Ascending aorta (tissue), 2 donors: ENCODE data around the gene TMEM171. TPM values are rescaled to one million over a fixed set of nuclear protein-coding genes. Genes with fewer than 3 reads are reported as not detected.

Source experiments
- DNase-seq, 2 donors: peaks; one replicate each; pipeline ENCODE4 v3.0.0-alpha.2; 2019; ENCODE audit warnings: low spot score in 2 of 2
- H3K27ac ChIP-seq, 2 donors: fragments of 200-600 bp; sonication (generic); one replicate each; pipeline ENCODE4 v1.5.1; 2016 to 2017; ENCODE audit warnings: mild to moderate bottlenecking in 1 of 2
- H3K27me3 ChIP-seq: fragments of 200-600 bp; sonication (generic); one replicate; pipeline ENCODE4 v1.5.1; 2017
- H3K36me3 ChIP-seq, 2 donors: fragments of 200-600 bp; sonication (generic); one replicate each; pipeline ENCODE4 v1.5.1; 2016
- H3K4me1 ChIP-seq, 2 donors: fragments of 200-600 bp; sonication (generic); one replicate each; pipeline ENCODE4 v1.5.1; 2016 to 2017; ENCODE audit warnings: mild to moderate bottlenecking in 1 of 2
- H3K4me3 ChIP-seq, 2 donors: fragments of 200-600 bp; sonication (generic); one replicate each; pipeline ENCODE4 v1.5.1; 2016 to 2017; ENCODE audit warnings: mild to moderate bottlenecking in 1 of 2
- H3K9me3 ChIP-seq, 2 donors: fragments of 200-600 bp; sonication (generic); one replicate each; pipeline ENCODE4 v1.5.1; 2016
- intact Hi-C: fragments of 100-400 bp; cut with DNase I; formaldehyde crosslinking; loops from one replicate; pipeline ENCODE4 v1.15.1; 2023
- total RNA-seq: library from RNA; depleted of rRNA; stranded (reverse); fragments of >200 nt; gene quantifications from one replicate; pipeline ENCODE4 v1.1.0, GENCODE V29; 2016
- TF ChIP-seq, protein P1 (sequence below), 3 experiments: fragments of 200-600 bp in 2 of 3; fragments of 450-650 bp in 1 of 3; sonication (generic) in 2 of 3; IDR thresholded peaks; one replicate each; pipeline ENCODE4 v1.5.1; 2016 to 2019; ENCODE audit warnings: antibody characterized with exemption in 3 of 3, mild to moderate bottlenecking in 1 of 3, moderate library complexity in 1 of 3

TMEM171 gene
- total RNA-seq, 1 donor from 2014 or later: not detected

DNA sequence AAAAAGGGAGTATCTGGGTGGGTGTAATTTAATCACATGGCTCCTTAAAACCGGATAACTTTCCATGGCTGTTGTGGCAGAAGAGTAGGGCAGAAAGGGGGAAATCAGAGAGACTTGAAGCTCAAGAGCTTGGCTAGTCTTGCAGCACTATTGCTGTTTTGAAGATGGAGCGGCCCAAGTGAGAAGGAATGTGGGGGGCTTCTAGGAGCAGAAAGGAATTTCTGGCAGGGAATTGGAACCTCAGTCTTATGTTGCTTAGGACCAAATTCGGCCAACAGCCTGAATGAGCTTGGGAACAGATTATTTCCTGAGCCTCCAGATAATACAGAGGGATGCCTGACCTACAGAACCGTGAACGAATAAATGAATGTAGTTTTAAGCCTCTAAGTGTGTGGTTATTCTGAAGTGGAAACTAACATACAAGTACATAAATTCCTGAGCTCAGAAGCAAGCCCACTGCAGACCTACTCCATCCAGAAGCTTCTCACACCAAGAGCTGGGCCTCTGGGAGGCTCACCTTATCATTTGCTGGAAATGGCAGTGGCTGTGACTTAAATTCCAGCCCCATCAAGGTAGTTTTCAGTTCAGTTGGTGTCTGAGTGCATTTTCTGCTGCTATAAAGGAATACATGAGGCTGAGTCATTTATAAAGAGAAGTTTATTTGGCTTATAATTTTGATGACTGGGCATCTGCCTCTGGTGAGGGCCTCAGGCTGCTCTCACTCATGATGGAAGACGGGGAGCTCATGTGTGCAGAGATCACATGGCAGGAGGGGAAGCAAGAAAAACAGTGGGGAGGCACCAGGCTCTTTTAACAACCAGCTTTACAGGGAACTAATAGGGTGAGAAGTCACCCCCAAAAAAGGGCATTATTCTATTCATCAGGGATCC lies 37.3 kb downstream of the TMEM171 start:
- no peak for DNase-seq
- Histone ChIP-seq H3K9me3 (no peaks in the 10 kb centered on the region), H3K36me3 (no peaks in the 10 kb centered on the region), H3K4me1 (no peaks in the 10 kb centered on the region), H3K27ac (no peak overlapping the region), H3K27me3 (no peaks in the 10 kb centered on the region), H3K4me3 (no peak overlapping the region)
- intact Hi-C loops: no loop called here
- TF ChIP-seq, protein P1, sequence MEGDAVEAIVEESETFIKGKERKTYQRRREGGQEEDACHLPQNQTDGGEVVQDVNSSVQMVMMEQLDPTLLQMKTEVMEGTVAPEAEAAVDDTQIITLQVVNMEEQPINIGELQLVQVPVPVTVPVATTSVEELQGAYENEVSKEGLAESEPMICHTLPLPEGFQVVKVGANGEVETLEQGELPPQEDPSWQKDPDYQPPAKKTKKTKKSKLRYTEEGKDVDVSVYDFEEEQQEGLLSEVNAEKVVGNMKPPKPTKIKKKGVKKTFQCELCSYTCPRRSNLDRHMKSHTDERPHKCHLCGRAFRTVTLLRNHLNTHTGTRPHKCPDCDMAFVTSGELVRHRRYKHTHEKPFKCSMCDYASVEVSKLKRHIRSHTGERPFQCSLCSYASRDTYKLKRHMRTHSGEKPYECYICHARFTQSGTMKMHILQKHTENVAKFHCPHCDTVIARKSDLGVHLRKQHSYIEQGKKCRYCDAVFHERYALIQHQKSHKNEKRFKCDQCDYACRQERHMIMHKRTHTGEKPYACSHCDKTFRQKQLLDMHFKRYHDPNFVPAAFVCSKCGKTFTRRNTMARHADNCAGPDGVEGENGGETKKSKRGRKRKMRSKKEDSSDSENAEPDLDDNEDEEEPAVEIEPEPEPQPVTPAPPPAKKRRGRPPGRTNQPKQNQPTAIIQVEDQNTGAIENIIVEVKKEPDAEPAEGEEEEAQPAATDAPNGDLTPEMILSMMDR (IDR thresholded peaks at IDR 0.05): no peak

DNA sequence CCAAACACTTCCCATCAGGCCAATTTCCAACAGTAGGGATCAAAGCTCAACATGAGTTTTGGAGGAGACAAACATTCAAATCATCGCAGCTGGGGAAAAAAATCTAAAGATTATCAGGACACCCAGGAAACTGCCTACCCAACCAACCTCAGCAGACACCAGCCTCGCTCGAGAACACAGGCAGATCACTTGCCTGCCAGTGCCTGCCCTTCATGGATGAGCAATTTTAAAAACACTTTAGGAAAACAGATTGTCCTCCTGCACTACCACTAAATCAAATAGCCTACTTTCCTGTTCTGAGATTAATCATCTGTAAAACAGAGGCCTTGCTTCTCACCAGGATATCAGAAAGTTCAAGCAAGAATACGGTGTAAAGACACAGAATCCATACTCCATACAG lies 37.9 kb downstream of the TMEM171 start:
- no peak for DNase-seq
- no peaks in the 10 kb centered on the region for H3K36me3 ChIP-seq
- no peaks in the 10 kb centered on the region for H3K9me3 ChIP-seq
- no peaks in the 10 kb centered on the region for H3K4me1 ChIP-seq
- H3K27ac ChIP-seq: no peak overlapping the region
- intact Hi-C loops: no loop called here
- H3K4me3 ChIP-seq: no peak overlapping the region
- no peaks in the 10 kb centered on the region for H3K27me3 ChIP-seq
- TF ChIP-seq, protein P1 (IDR thresholded peaks at IDR 0.05): no peak

DNA sequence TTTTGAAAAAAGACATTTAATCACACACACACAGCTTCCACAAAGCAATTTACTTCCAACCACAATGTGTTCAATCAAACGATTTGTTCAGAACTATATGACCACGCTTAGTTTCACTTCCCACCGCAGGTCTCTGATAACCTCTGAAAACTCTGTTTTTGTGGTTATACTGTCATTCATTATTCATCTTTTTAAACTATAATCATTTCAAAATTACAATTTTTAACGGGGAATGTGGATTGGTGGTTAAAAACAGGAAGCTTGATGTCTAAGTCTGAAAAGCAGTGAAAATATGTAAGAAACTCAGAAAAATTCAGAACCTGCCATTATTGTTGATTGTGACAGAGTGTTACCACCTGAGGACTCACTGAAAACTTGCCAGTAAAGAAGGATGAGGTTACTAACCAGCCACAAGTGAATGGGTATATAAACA lies 39.9 kb downstream of the TMEM171 start:
- Histone ChIP-seq H3K4me3 (no peak overlapping the region), H3K27ac (no peak overlapping the region), H3K9me3 (no peaks in the 10 kb centered on the region), H3K4me1 (no peaks in the 10 kb centered on the region), H3K36me3 (no peaks in the 10 kb centered on the region), H3K27me3 (no peaks in the 10 kb centered on the region)
- TF ChIP-seq, protein P1 (IDR thresholded peaks at IDR 0.05): no peak
- intact Hi-C loops: no loop called here
- DNase-seq: no peak

DNA sequence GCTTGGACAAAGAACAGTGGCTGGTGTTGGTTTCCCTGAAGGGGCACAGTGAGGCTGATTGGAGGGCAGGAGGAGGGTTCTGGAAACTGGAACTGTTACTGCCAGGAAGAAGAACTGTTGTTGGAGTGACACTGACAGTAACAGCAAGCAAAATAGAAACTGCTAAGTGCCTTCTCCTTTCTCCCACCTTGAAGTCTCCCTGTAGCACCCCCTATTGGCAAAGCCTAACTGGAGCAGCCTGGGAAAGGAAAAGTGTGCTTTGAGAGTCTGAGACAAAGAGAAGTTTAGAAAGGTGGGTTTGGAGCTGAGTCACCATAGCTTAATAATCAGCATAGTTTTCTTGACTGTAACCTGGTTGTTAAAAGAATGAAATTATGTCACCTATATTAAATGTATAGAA lies 50.1 kb downstream of the TMEM171 start:
- TF ChIP-seq, protein P1 (IDR thresholded peaks at IDR 0.05): peak in 1 of 3 experiments; percentile 17
- intact Hi-C loops: no loop called here
- Histone ChIP-seq H3K27ac (no peak overlapping the region), H3K4me1 (no peaks in the 10 kb centered on the region), H3K4me3 (no peak overlapping the region), H3K9me3 (no peaks in the 10 kb centered on the region), H3K36me3 (no peaks in the 10 kb centered on the region), H3K27me3 (no peaks in the 10 kb centered on the region)
- DNase-seq: no peak

DNA sequence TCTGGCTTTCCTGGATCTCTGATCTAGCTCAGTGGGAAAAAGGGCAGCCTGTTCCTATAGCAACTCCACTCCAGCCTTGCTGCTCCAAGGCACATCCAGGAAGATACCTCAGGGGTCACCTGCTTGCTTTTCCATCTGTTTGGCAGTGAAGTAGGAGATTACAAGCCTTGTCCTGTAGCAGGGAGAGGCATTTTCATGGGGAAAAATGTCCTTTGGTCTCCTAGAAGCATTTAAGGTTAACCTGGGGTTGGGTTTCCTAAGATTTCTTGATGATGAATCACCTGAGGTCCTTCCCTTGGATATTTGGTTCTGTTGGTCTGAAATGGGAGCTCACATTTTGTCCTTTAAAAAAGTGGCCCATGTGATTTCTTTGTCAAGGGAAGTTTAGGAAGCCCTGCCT lies 51.1 kb downstream of the TMEM171 start:
- Histone ChIP-seq H3K36me3 (no peaks in the 10 kb centered on the region), H3K4me3 (no peak overlapping the region), H3K9me3 (no peaks in the 10 kb centered on the region), H3K27ac (no peak overlapping the region), H3K27me3 (no peaks in the 10 kb centered on the region), H3K4me1 (no peaks in the 10 kb centered on the region)
- intact Hi-C loops: no loop called here
- DNase-seq: no peak
- TF ChIP-seq, protein P1 (IDR thresholded peaks at IDR 0.05): no peak
